Measurements from ENCODE around the gene FAM168B. TPM values are rescaled to one million over a fixed set of nuclear protein-coding genes. Genes with fewer than 3 reads are reported as not detected.

The FAM168B gene
- total RNA-seq, 4 donors from 2014 or later = 54.5 to 95.8 (median 81.5) TPM

DNA sequence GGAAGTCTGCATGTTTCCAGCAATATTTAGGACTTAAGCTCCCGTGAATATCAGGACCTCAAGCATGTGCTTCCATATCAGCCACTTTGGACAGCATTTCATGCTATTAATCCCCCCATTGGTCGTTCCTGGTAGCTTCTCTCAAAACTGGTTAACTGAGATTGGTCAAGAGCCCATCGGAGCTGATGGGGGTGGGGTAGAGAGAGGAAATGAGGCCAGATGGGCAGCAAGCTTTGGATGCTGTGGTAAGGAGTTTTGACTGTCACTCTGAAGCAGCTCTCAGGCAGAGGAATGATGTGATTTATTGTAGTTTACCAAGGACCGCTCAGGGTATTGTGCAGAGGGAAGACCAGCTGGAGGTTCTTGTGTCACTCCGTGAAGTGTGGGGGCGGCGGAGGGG is 81.8 kb downstream of the FAM168B start:
- no peaks in the 10 kb centered on the region for H3K9me3 ChIP-seq
- no peaks in the 10 kb centered on the region for H3K27me3 ChIP-seq
- no peak overlapping the region for H3K4me3 ChIP-seq
- H3K27ac ChIP-seq = no peak overlapping the region
- DNase-seq = no peak
- TF ChIP-seq POLR2A (IDR thresholded peaks at IDR 0.05) = no peak
- TF ChIP-seq, protein P1, sequence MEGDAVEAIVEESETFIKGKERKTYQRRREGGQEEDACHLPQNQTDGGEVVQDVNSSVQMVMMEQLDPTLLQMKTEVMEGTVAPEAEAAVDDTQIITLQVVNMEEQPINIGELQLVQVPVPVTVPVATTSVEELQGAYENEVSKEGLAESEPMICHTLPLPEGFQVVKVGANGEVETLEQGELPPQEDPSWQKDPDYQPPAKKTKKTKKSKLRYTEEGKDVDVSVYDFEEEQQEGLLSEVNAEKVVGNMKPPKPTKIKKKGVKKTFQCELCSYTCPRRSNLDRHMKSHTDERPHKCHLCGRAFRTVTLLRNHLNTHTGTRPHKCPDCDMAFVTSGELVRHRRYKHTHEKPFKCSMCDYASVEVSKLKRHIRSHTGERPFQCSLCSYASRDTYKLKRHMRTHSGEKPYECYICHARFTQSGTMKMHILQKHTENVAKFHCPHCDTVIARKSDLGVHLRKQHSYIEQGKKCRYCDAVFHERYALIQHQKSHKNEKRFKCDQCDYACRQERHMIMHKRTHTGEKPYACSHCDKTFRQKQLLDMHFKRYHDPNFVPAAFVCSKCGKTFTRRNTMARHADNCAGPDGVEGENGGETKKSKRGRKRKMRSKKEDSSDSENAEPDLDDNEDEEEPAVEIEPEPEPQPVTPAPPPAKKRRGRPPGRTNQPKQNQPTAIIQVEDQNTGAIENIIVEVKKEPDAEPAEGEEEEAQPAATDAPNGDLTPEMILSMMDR (IDR thresholded peaks at IDR 0.05) = no peak
- no peaks in the 10 kb centered on the region for H3K36me3 ChIP-seq
- H3K4me1 ChIP-seq = no peaks in the 10 kb centered on the region

DNA sequence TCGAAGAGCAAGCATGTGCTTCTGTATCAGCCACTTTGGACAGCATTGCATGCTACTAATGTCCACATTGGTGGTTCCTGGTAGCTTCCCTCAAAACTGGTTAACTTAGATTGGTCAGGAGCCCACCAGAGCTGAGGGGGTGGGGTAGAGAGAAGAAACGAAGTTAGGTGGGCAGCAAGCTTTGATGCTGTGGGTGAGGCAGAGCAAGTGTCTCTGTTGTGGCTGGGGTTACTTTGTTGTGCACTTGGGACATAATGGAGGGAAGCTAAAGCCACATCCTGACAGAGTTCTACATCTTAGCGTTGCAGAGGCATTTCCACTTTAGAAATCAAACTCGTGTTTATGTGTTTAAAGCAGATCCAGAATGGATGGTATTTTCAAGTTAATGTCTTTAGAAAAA is 82.7 kb downstream of the FAM168B start:
- no peak for DNase-seq
- H3K27me3 ChIP-seq = no peaks in the 10 kb centered on the region
- H3K27ac ChIP-seq = no peak overlapping the region
- H3K36me3 ChIP-seq = no peaks in the 10 kb centered on the region
- no peak overlapping the region for H3K4me3 ChIP-seq
- no peak for TF ChIP-seq POLR2A (IDR thresholded peaks at IDR 0.05)
- TF ChIP-seq, protein P1 (IDR thresholded peaks at IDR 0.05) = no peak
- H3K9me3 ChIP-seq = no peaks in the 10 kb centered on the region
- no peaks in the 10 kb centered on the region for H3K4me1 ChIP-seq

DNA sequence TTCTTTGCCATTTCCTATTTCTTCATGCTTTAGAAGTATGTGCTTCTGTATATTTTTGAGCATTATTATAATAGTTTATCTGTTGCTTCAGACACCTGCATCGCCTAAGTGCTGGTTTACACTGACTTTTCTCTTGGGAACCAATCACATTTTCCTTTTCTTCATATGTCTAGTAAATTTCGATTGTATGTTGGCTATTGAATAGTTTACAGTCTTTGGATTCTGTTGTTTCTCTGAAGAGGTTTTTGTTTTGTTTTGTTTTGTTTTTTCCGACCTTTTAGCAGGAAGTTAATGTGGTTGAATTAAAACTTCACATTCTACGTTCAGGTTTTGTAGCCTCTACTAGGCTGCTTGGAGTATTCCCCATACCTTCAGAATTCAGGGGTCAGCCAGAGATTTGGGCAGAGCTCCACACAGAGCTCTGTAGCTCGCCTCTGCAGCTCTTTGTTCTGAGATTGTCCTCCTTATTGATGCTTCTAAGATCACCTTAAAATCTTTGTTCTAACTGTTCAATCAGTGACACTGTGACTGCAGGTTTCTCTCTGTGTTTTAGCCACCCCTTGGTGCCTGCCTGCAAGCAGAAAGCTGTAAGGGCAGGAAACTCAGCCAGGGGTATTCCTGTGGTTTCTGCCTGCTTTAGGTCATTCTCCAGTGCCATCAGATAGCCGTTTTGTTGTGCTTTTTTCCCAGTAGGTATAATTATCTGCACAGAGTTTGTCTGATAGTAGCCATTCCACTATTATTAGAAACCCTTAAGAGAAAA is 83.4 kb downstream of the FAM168B start:
- Histone ChIP-seq H3K9me3 (no peaks in the 10 kb centered on the region), H3K27me3 (no peaks in the 10 kb centered on the region), H3K36me3 (no peaks in the 10 kb centered on the region), H3K4me3 (no peak overlapping the region), H3K27ac (no peak overlapping the region), H3K4me1 (no peaks in the 10 kb centered on the region)
- no peak for DNase-seq
- no peak for TF ChIP-seq POLR2A (IDR thresholded peaks at IDR 0.05)
- TF ChIP-seq, protein P1 (IDR thresholded peaks at IDR 0.05) = no peak

DNA sequence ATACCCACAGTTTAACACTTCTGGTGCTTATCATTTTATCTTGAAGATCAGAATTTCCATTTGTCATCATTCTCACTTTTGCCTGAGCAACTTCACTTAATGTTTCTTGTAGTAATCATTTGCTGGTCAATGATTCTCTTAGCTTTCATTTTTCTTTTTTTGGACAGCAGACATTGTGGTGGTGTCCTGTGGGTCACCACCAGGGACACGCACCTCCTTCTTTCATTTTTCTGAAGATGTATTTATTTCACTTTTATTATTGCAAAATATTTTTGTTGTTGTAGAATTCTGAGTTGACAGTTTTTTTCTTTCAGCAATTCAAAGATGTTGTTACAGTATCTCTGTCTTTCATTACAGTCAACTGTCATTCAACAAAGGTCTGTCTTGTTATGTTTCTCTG is 84.3 kb downstream of the FAM168B start:
- Histone ChIP-seq H3K36me3 (no peaks in the 10 kb centered on the region), H3K4me3 (no peak overlapping the region), H3K4me1 (no peaks in the 10 kb centered on the region), H3K27ac (no peak overlapping the region), H3K9me3 (no peaks in the 10 kb centered on the region), H3K27me3 (no peaks in the 10 kb centered on the region)
- TF ChIP-seq, protein P1 (IDR thresholded peaks at IDR 0.05) = no peak
- no peak for TF ChIP-seq POLR2A (IDR thresholded peaks at IDR 0.05)
- DNase-seq = no peak

DNA sequence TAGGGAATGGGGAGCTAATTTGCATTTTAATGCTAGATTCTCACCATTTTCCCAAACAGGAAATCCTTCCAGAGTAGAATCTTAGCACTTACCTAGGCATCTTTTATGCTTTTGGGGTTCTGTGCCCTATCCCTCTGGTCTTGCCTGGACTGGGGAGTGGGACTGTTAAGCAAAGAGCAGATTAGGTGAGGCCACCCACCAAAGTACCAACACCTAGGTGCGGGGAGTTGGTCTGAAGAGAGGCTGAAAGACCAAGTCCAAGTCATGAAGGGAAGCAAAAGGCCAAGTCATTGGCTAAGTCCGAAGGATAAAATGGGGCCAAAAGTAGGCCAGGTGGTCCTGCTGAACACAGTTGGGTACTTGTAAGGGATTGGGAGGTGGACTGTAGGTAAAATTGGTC is 86.7 kb downstream of the FAM168B start:
- no peaks in the 10 kb centered on the region for H3K4me1 ChIP-seq
- H3K36me3 ChIP-seq = no peaks in the 10 kb centered on the region
- TF ChIP-seq POLR2A (IDR thresholded peaks at IDR 0.05) = no peak
- TF ChIP-seq, protein P1 (IDR thresholded peaks at IDR 0.05) = no peak
- no peaks in the 10 kb centered on the region for H3K27me3 ChIP-seq
- H3K4me3 ChIP-seq = no peak overlapping the region
- H3K27ac ChIP-seq = no peak overlapping the region
- H3K9me3 ChIP-seq = no peaks in the 10 kb centered on the region
- DNase-seq = no peak
